SH-SY5Y (cell line): Measurements from ENCODE around the gene NRG3.

Experiments
- GATA2 ChIP-seq: IDR thresholded peaks from 2 replicates; pipeline ENCODE4 v1.6.1; 2011; ENCODE audit warnings: mild to moderate bottlenecking, low read depth, low read length
- GATA3 ChIP-seq: IDR thresholded peaks from 2 replicates; pipeline ENCODE4 v1.6.1; 2011; ENCODE audit warnings: low read depth, mild to moderate bottlenecking, low read length, moderate library complexity

DNA sequence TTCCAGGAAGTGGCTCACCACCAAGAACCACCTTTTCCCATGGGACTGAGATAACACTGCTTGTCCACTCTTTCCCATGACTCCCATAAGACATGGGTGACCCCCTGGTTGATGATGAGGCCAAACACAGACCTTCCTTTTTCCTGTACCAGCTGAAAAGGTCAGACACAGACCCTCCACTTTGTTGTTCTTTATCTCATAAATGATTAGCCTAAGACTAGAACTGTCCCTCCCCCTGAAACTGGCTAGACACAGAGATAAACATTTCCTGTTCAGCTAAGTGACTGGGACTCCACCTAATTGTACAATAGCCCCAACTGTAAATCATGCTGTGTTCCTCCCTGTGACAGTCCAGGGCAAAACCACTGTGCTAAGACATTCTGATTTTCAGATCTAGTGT lies 8.2 kb upstream of the NRG3 start:
- TF ChIP-seq GATA3 (no peak), GATA2 (no peak)
